Tibial nerve (tissue), 4 donors: Measurements from ENCODE around the gene MDP1. TPM values are rescaled to one million over a fixed set of nuclear protein-coding genes. Genes with fewer than 3 reads are reported as not detected.

ENCODE experiments used
- DNase-seq, 2 donors: peaks; one replicate each; pipeline ENCODE4 v3.0.0-alpha.2; 2019; ENCODE audit warnings: low spot score in 2 of 2
- H3K27ac ChIP-seq, 4 donors: fragments of 200-600 bp; sonication (generic) in 3 of 4; one replicate each; pipeline ENCODE4 v1.5.1; 2017 to 2019; ENCODE audit warnings: mild to moderate bottlenecking in 1 of 4
- H3K27me3 ChIP-seq, 2 donors: fragments of 200-600 bp; sonication (generic) in 1 of 2; one replicate each; pipeline versions ENCODE4 v1.5.1 to v1.6.0; 2017 to 2019
- H3K36me3 ChIP-seq, 3 donors: fragments of 200-600 bp; sonication (generic); one replicate each; pipeline ENCODE4 v1.5.1; 2018 to 2019
- H3K4me1 ChIP-seq, 4 donors: fragments of 200-600 bp; sonication (generic) in 3 of 4; one replicate each; pipeline ENCODE4 v1.5.1; 2017 to 2019
- H3K4me3 ChIP-seq, 4 donors: fragments of 200-600 bp; sonication (generic) in 3 of 4; one replicate each; pipeline ENCODE4 v1.5.1; 2017 to 2019; ENCODE audit warnings: mild to moderate bottlenecking in 1 of 4, moderate library complexity in 1 of 4
- H3K9me3 ChIP-seq, 4 donors: fragments of 200-600 bp; sonication (generic) in 3 of 4; one replicate each; pipeline ENCODE4 v1.5.1; 2017 to 2019
- EP300 ChIP-seq, 2 donors: sonication (generic); formaldehyde crosslinking; IDR thresholded peaks; one replicate each; pipeline ENCODE4 v1.6.1; 2017; ENCODE audit warnings: antibody characterized with exemption in 2 of 2, mild to moderate bottlenecking in 1 of 2
- POLR2A ChIP-seq, 2 donors: fragments of 450-650 bp; IDR thresholded peaks; one replicate each; pipeline ENCODE4 v1.6.1; 2017; ENCODE audit warnings: antibody characterized with exemption in 2 of 2, mild to moderate bottlenecking in 2 of 2, moderate library complexity in 2 of 2
- WGBS, 2 donors: methylation state at CpG; one replicate each; pipeline ENCODE4 v1.1.5; 2018; 5-methylcytosine and 5-hydroxymethylcytosine counted together
- total RNA-seq, 4 donors: library from RNA; depleted of rRNA; stranded (reverse); fragments of >200 nt; gene quantifications; one replicate each; pipeline ENCODE4 v1.1.0, GENCODE V29; 2016
- TF ChIP-seq, protein P1 (sequence below), 5 experiments: fragments of 200-600 bp in 3 of 5; fragments of 450-650 bp in 2 of 5; sonication (generic) in 3 of 5; IDR thresholded peaks; one replicate each; pipeline ENCODE4 v1.5.1; 2016 to 2019; ENCODE audit warnings: antibody characterized with exemption in 5 of 5, mild to moderate bottlenecking in 3 of 5, moderate library complexity in 2 of 5

Gene MDP1
- total RNA-seq, result 10 to 100 TPM; 16.5 to 48.3 (median 28.9) TPM

DNA sequence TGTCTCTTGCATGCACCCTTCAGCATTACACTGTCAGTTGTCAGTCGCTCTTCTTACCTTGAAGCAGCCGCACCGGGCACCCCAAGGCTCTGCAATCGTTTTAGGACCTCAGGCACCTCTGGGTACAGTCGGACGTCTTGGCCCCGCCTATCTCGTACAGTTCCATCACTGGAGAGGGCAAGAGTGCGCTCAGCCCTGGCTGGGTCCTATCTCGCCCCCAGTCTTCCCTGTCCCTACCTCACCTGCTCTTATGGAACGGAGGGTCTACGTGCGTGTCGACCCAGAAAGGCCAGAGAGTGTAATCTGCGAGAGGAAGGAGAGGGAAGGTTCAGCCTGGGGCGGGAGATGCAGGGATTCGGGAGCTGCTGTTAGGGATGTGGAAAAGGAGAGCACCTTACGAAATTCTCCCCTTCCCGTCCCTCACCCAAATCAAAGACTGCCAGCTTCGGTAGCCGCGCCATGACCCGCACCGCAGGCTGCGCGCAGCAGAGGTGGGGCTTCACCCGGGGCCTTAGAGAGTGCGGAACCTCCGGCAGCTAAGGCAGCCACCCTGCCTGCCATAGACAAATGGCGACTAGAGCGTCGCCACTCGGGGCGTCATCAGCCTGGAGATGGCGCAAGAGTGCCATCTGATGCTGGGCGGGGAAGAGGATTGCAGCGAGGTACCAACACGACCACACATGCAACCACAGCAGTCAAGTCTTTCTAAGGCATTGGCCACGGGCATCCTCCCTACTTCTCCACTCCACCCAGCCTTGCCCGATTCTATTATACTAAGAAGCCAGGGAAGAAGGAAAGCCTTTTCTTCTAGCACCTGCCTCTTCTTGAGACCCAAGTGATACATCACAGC, at the start of gene MDP1:
Gene MDP1, minus strand, starts transcription at position 572 of the 850 bp plus-strand sequence. Its CDS starts 111 bp downstream, at position 461.
- peak; percentile 77 to 82 for DNase-seq
- Histone ChIP-seq H3K27me3 (no peaks in the 10 kb centered on the region), H3K9me3 (no peaks in the 10 kb centered on the region), H3K4me1 (peaks cover 0 to 41% (median 25%) of the 10 kb centered on the region in 4 donors), H3K36me3 (peaks cover 0 to 24% (median 0%) of the 10 kb centered on the region in 3 donors), H3K27ac (peak within 1 kb of the TSS; percentile 83 to 98 (median 92)), H3K4me3 (peak within 1 kb of the TSS; percentile 70 to 89 (median 79))
- 1% methylated on average over 40 of the region's 40 CpGs for WGBS, 2 donors
- TF ChIP-seq, protein P1, sequence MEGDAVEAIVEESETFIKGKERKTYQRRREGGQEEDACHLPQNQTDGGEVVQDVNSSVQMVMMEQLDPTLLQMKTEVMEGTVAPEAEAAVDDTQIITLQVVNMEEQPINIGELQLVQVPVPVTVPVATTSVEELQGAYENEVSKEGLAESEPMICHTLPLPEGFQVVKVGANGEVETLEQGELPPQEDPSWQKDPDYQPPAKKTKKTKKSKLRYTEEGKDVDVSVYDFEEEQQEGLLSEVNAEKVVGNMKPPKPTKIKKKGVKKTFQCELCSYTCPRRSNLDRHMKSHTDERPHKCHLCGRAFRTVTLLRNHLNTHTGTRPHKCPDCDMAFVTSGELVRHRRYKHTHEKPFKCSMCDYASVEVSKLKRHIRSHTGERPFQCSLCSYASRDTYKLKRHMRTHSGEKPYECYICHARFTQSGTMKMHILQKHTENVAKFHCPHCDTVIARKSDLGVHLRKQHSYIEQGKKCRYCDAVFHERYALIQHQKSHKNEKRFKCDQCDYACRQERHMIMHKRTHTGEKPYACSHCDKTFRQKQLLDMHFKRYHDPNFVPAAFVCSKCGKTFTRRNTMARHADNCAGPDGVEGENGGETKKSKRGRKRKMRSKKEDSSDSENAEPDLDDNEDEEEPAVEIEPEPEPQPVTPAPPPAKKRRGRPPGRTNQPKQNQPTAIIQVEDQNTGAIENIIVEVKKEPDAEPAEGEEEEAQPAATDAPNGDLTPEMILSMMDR (IDR thresholded peaks at IDR 0.05), result peak; percentile 39 to 70 (median 60)
- TF ChIP-seq EP300 (IDR thresholded peaks at IDR 0.05) (peak; percentile 25 to 95), POLR2A (IDR thresholded peaks at IDR 0.05) (peak; percentile 44 to 77)

DNA sequence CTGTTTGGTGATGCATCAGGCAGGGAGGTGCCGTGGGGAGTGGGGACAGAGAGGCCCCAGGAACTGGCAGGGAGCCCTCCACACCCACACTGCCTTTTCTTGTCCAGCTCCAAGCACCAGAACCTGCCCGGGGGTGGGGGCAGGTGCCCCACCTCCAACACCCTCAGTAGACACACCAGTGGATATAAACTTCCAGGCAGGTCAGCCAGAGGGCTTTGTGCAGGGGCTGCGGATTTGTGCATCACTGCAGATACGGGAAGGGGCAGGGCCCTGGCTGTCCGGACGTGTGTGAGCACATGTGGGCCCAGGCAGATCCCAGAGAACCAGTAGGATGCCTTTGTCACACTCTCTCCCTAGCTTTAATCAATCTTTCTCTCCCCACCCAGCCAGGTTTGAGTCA, 48.4 kb upstream of the MDP1 start:
- Histone ChIP-seq H3K27me3 (no peaks in the 10 kb centered on the region), H3K9me3 (no peaks in the 10 kb centered on the region), H3K4me1 (peaks cover 0 to 3% (median 0%) of the 10 kb centered on the region in 4 donors), H3K4me3 (no peak overlapping the region), H3K36me3 (peaks cover 0 to 89% (median 4%) of the 10 kb centered on the region in 3 donors), H3K27ac (peak overlapping the region in 2 of 4 donors; percentile 14 to 28)
- TF ChIP-seq EP300 (IDR thresholded peaks at IDR 0.05) (no peak), POLR2A (IDR thresholded peaks at IDR 0.05) (no peak)
- TF ChIP-seq, protein P1 (IDR thresholded peaks at IDR 0.05), result no peak
- DNase-seq, result no peak
- 47 to 65% methylated on average over 6 of the region's 6 CpGs for WGBS, 2 donors

DNA sequence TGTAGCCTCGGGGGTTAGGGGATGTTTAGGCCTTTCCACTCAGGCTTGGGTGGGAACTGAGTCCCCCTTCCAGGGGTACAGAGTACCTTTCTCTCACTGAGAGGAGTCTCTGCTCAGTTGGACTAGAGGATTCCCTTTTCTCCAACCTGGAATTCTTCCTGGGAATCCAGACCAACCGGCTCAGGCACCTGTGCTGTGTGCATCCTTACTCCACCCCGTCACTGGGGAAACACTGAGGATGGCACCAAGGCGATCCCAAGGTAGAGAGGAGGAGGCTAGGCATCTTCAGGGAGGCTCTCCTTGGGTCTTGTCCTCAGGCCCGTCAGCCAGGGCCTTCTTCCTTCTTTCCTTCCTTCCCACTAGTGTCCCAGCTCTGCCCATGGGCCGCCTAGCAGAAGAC, 48.0 kb upstream of the MDP1 start:
- no peak overlapping the region for H3K4me3 ChIP-seq
- peak overlapping the region in 2 of 4 donors; percentile 14 to 28 for H3K27ac ChIP-seq
- no peak for TF ChIP-seq POLR2A (IDR thresholded peaks at IDR 0.05)
- no peak for TF ChIP-seq EP300 (IDR thresholded peaks at IDR 0.05)
- TF ChIP-seq, protein P1 (IDR thresholded peaks at IDR 0.05), result no peak
- no peak for DNase-seq
- peaks cover 0 to 8% (median 0%) of the 10 kb centered on the region in 4 donors for H3K4me1 ChIP-seq
- H3K36me3 ChIP-seq, result peaks cover 0 to 89% (median 4%) of the 10 kb centered on the region in 3 donors
- 65 to 76% methylated on average over 6 of the region's 6 CpGs for WGBS, 2 donors
- H3K27me3 ChIP-seq, result no peaks in the 10 kb centered on the region
- H3K9me3 ChIP-seq, result no peaks in the 10 kb centered on the region

DNA sequence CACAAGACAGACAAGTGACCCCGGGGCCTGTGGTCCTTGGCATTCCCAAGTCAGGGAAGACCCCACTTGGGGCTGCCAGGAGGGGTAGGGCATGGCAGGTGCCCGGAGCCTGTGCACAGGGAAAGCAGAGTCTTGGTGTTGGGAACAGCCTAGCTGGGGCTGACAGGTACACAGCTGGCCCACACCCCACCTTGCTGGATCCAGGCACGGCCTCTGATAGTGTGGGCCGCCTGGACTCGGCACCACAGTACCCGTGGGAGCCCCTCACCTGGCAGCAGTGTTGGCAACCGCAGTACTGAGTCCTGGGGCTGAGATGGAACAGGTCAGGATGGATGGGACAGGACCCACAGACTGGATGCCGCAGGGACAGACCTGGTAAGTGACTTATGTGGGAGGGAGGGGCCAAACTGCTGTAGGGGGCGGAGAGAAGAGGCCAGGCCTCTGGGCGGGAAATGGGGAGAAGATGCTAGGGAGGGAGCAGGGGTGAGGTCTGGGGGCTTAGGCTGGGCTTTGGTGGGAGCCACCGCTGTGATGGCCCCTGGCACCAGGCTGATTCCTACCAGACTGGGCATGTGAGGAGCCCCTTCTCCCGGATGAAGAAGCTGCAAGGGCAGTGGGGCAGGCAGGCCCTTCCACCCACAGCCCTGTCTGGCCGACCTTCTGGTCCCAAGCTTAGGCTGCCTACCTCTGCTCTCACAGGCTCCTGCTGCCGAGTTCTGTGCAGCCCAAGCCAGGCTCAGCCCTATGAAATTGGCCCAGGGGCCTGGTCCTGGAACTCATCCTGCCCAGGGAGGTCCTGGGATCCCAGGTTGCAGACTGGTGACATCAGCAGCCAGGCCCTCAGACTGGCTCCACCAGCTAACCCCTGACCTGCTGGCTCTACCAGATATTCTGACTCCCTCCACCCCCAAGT, 47.2 kb upstream of the MDP1 start, which contains the start of gene TGM1:
Gene TGM1, minus strand, starts transcription at position 357 of the 913 bp plus-strand sequence. CDS start 825 bp downstream, outside the sequence.
- Histone ChIP-seq H3K4me1 (peaks cover 0 to 12% (median 0%) of the 10 kb centered on the region in 4 donors), H3K27ac (peak within 1 kb of the TSS in 2 of 4 donors; percentile 14 to 28), H3K9me3 (no peaks in the 10 kb centered on the region), H3K27me3 (no peaks in the 10 kb centered on the region), H3K36me3 (peaks cover 0 to 89% (median 4%) of the 10 kb centered on the region in 3 donors), H3K4me3 (no peak within 1 kb of the TSS)
- 76 to 77% methylated on average over 12 to 14 of the region's 14 CpGs for WGBS, 2 donors
- DNase-seq, result no peak
- TF ChIP-seq EP300 (IDR thresholded peaks at IDR 0.05), result no peak
- TF ChIP-seq POLR2A (IDR thresholded peaks at IDR 0.05), result no peak
- TF ChIP-seq, protein P1 (IDR thresholded peaks at IDR 0.05), result no peak
